Keratinocyte (primary cell): Measurements from ENCODE around the gene ACER3.

Source experiments
- CTCF ChIP-seq, 3 experiments: IDR thresholded peaks in 1 of 3; conservative IDR thresholded peaks in 1 of 3; optimal IDR thresholded peaks in 1 of 3; 2 replicates in 2 of 3; 3 replicates in 1 of 3; pipeline versions ENCODE3 to v1.5.1; 2011; ENCODE audit warnings: low read length in 3 of 3, mild to moderate bottlenecking in 3 of 3, moderate library complexity in 2 of 3, control low read depth in 1 of 3, inconsistent platforms in 1 of 3; ENCODE audit not compliant: insufficient read depth in 2 of 3; ENCODE audit errors: extremely low read depth in 1 of 3
- EZH2 ChIP-seq: IDR thresholded peaks from one replicate; pipeline ENCODE4 v1.6.1; 2012; ENCODE audit warnings: inconsistent platforms, mild to moderate bottlenecking, low read length, moderate library complexity

GRCh38 chr11:77024745-77025144, 164.0 kb downstream of the ACER3 start:
- no peak for TF ChIP-seq CTCF (optimal IDR thresholded peaks at IDR 0.05 in 1 of 3, IDR thresholded peaks at IDR 0.05 in 1 of 3, conservative IDR thresholded peaks at IDR 0.05 in 1 of 3; ENCODE audit: extremely low read depth in 1 of 3, insufficient read depth in 2 of 3, low read length in 3 of 3)
- TF ChIP-seq EZH2: no peak
